Esophagus mucosa (tissue), 1 donor: ENCODE measurements around the gene TMEM222. TPM values are rescaled to one million over a fixed set of nuclear protein-coding genes. Genes with fewer than 3 reads are reported as not detected.
"Not testable (repeated sequence)": the region's sequence is repeated elsewhere in the genome, so short reads cannot be mapped to it uniquely, and the experiment has no call there.

Experiments used
- ATAC-seq: fragments of 200-7000 bp; cut with Tn5 transposase; one replicate; pipeline ENCODE4 v1.9.1; 2020
- total RNA-seq: library from RNA; stranded (reverse); gene quantifications from one replicate; pipeline ENCODE4 v1.2.4, GENCODE V29; 2023
- donor health status: DM: yes; HTN: yes; CAD: no.

The TMEM222 gene, protein sequence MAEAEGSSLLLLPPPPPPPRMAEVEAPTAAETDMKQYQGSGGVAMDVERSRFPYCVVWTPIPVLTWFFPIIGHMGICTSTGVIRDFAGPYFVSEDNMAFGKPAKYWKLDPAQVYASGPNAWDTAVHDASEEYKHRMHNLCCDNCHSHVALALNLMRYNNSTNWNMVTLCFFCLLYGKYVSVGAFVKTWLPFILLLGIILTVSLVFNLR
- 38.6 TPM for total RNA-seq

DNA sequence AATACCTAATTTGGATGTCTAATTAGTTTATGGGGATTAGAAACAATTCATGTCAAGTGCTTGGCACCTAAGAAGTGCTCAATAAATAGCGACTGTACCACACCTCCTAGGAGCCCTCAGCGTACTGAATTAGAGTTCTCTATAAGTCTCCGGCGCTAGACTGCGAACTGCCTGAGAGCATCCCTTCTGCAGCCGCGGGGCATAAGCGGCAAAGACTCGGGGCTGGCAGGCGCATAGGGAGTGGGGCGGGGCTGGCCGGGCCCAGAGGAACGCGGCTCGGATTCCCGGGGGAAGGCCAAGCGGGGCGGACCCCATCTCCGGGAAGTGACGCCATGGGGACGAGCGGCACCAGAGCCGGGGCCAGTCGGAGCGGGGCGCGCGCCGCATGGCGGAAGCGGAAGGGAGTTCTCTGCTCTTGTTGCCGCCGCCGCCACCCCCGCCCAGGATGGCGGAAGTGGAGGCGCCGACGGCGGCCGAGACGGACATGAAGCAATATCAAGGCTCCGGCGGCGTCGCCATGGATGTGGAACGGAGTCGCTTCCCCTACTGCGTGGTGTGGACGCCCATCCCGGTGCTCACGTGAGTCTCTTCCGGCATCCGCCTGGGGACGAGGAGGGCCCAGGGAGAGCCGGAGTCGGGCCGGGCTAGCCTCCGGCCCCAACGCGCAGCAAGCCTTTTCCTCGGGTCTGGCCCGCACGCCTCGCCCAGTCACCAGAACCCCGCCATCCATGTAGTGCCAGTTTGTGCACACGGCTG, at the start of gene TMEM222:
Gene TMEM222, plus strand, starts transcription at position 351 of the 756 bp plus-strand sequence. Its CDS starts 35 bp downstream, at position 386.
- peak; percentile 96 for ATAC-seq

DNA sequence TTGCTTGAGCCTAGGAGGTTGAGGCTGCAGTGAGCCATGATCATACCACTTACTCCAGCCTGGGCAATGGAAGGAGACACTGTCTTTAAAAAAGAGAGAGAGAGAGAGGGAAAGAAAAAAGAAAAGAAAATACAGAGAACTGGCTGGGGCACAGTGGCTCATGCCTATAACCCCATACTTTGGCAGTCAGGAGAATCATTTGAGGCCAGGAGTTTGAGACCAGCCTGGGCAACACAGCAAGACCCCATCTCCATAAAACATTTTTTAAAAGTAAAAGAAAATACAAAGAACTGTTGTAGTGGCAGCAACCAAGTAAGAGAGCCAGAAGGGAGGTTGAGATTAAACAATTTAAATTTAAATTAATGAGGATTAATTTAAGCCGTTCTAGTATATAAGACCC, 47.8 kb upstream of the TMEM222 start:
- ATAC-seq = no peak

DNA sequence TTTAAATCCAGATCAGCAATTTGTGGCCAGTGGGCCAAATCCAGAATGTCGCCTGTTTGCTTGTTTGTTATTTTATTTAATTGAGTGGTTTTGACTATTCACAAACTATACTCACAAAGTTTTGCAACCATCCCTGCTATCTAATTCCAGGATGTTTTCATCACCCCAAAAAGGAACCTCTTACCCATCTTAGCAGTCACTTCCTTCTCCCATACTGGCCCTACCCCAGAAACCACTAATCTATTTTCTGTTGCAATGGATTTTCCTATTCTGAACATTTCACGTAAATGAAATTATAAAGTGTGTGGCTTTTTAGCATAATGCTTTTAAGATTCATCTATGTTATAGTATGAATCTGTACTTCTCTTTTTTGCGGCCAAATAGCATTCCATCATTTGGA, 46.3 kb upstream of the TMEM222 start:
- ATAC-seq = no peak

DNA sequence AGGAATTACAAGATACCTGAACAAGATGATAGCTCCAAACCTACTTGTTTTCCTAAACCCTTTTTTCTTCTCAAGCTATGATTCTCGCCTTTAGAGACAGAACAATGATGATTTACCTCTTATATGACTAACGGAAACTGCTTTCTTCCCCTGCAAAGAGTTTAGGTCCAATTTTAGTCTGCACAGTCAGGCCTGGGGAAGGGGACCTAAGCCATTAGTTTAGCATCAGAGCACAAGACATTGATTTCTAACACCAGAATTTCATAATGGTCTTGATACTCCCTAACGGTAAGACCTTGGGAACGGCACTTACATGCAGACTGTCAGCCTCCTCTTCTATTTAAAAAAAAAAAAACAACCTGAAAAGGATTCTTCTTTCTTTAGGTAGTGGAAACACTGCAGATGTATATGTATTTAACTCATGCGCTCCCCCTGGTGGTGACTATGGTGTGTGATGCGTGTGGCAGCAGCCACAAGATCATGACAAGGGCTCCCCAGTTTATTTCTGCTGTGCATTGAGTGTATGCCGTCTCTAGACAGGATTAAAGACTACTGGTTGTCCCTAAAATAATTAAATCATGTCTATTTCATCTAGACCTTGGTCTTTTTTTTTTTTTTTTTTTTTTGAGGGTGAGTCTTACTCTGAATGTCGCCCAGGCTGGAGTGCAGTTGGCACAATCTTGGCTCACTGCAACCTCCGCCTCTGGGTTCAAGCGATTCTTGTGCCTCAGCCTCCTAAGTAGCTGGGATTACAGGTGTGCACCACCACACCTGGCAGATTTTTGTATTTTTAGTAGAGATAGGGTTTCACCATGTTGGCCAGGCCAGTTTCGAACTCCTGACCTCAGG, 37.3 kb upstream of the TMEM222 start:
- ATAC-seq = peak; percentile 94

DNA sequence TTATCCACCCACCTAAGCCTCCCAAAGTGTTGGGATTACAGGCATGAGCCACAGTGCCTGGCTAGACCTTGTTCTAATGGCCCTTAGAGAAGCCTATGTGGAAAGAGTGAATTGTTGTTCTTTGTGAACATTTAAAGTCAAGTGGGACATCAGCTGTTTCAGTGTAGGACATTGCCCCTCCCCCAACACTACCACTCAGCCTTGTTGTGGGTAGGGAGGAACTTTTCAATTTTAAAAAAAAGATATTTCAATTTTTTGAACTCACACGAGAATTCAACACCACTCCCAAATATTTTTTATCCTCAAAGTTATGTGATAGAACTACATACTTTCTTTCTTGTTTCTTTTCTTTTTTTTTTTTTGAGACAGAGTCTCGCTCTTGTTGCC, 36.7 kb upstream of the TMEM222 start:
- no peak for ATAC-seq

DNA sequence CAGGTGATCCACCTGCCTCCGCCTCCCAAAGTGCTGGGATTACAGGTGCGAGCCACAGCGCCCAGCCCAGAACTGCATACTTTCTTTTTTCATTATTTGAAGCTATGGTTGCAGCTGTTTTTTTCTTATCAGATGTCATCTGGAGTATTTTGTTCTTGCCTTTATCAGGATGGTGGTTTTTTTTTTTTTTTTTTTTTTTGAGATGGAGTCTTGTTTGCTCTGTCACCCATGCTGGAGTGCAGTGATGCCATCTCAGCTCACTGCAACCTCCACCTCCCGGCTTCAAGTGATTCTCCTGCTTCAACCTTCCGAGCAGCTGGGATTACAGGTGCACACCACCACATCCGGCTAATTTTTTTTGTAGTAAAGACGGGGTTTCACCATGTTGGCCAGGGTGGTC, 36.1 kb upstream of the TMEM222 start:
- not testable (repeated sequence) for ATAC-seq

DNA sequence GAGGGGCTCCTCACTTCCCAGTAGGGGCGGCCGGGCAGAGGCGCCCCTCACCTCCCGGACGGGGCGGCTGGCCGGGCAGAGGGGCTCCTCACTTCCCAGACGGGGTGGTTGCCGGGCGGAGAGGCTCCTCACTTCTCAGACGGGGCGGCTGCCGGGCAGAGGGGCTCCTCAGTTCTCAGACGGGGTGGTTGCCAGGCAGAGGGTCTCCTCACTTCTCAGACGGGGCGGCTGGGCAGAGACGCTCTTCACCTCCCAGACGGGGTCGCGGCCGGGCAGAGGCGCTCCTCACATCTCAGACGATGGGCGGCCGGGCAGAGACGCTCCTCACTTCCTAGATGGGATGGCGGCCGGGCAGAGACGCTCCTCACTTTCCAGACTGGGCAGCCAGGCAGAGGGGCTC, 32.8 kb upstream of the TMEM222 start:
- not testable (repeated sequence) for ATAC-seq

DNA sequence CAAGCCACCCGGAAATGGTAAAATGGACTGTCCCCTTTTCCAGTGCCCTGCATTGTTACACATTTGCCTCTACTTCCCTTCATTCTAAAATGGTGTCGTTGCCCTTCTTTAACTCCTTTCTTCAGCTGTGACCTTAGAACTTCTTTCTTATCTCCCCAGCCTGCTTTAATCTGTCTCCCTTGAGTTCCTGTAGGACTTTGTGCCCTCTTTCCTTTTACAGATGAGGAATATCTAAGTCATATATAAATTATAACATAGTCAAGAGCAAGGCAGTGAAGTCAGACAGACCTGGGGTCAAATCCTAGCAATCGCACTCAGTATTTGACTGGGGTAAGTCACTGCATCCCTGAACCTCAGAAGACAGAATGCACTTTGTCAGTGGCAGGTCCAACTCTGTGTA, 31.4 kb upstream of the TMEM222 start:
- ATAC-seq = no peak

DNA sequence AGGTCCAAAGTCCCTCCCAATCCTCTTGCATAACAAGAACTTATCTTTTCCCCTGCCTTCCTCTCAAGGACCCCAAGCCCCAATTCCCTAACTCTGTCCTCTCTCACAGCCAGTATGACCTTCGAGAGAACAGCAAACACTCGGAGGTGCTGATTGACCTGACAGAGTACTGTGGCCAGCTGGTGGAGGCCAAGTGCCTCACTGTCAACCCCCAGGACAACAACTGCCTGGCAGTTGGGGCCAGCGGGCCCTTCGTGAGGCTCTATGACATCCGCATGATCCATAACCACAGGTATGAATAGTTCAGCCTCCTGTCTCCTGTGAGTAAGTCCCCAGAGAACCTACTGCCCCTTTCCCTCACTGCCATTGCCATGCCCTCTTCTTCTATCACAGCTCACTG, 29.9 kb upstream of the TMEM222 start:
- no peak for ATAC-seq

DNA sequence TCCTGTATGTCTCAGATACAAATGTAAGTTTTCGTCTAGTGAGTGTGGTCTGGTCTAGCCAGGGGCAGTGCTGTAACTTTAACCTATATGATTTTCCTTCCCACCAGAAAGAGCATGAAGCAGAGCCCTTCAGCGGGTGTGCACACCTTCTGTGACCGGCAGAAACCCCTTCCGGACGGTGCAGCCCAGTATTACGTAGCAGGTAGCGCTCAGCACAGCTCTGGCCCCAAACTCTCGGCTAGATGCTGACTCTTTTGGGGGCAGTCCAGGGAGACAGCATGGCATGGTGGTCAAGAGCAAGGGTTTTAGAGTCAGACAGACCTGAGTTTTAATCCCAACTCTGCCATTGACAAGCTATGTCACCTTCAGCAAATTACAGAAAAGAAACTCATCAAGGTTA, 28.0 kb upstream of the TMEM222 start:
- no peak for ATAC-seq

DNA sequence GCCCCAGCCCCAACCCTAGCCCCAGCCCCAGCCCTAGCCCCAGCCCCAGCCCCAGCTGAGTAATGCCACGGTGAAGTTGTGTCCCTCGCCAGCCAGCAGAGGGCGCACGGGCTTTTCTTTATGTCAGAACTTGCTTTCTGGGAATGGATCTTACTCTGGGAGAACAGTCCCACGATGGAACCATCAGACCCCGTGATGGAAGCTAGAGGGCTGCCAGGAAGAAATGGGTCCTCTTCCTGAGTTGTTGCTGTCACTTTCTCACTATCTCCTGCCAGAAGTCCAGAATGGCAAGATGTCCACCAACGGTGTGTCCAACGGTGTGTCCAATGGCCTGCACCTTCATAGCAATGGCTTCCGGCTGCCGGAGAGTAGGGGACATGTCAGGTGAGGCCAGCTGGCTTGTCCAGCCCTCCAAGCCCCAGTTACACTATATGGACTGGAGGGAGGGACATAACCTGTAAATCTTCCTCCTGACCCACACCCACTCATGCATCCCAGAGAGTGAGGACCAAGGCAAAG, 25.1 kb upstream of the TMEM222 start:
- ATAC-seq = peak; percentile 22

DNA sequence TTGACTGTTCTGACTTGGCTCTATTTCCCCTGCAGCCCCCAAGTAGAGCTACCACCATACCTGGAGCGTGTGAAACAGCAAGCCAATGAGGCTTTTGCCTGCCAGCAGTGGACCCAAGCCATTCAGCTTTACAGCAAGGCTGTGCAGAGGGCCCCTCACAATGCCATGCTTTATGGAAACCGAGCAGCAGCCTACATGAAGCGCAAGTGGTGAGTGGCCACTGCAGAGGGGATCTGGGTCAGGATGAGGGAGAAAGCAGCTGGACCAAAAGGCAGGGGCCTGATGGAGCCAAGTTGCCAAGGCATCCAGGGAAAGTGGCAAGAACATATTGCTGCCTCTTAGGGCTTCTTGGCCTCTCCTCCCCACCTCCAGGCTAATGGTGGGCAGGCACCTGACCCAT, 24.1 kb upstream of the TMEM222 start:
- ATAC-seq = no peak

DNA sequence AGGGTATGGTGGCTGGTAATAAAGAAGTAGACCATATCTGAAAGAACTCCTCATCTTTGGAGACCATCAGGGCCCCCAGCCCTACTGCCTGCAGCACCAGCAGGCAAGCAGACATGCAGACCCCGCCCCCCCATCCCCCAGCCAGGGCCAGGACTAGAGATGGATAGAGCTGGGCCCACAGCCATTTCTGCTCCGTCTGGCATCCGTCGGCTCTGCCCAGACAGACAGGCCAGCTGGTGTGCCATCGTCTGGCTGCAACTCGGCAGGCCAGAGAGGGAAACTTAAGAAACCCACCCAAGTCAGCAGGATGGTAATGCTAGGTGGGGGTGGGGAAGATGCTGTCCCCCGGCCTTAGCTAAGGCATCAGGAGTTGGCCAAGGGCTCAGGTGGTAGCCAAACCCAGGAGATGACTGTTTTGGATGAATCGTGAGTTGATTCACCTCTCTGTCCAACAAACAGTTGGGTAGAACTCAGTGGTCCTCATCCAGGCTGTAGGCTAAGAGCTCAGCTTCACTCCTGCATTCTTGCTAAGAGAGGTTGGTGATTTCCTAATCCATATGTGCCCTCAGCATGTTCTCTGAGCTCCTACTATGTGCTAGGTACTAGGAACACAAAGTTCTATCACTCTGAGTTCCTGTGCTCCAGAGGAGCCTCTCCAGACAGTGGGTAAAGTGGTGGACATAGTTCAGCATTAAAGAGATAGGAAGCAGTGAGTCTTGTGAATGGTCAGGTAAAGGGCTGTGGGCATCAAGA, 23.2 kb upstream of the TMEM222 start:
- no peak for ATAC-seq

DNA sequence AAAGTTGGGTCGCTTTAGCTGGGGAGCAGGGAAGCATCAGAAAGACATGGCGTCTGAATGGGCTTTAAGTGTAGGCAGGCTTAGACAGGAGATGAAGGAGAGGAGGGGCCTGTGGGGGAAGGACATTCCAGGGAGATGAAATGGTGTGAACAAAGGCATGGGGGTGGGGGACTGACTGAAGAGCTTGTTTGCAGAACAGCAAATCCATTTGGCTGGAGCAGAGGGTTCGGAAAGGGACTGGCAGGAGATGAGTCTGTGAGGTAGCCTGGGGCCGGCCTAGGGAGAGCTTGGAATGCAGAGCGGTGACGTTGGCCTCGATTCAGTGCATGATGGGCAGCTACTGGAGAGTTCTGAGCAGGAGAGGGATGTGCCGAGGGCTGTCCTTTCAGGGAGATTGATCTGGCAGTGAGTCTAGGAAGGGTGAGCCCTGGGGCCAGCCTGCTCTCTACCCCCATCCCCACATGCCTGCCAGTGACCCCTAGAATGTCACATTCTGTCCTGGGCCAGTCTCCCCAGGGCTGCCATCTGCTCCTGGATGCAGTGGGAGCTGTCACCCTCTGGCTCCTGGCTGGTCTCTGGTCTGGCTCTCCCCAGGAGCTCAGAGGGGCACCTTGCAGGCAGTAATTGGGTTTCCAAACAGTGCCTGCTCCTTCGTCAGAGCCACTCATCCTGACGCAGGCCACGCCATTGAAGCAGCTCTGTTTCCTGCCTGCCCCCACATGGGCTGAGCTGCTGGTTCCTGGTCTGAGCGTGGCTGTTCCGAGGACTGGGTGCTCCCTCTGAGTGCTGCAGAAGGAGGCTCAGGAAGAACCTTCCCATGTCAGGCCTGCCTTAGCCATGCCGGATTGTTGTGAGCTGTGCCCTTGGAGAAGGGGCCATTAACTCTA, 22.3 kb upstream of the TMEM222 start:
- peak; percentile 63 for ATAC-seq

DNA sequence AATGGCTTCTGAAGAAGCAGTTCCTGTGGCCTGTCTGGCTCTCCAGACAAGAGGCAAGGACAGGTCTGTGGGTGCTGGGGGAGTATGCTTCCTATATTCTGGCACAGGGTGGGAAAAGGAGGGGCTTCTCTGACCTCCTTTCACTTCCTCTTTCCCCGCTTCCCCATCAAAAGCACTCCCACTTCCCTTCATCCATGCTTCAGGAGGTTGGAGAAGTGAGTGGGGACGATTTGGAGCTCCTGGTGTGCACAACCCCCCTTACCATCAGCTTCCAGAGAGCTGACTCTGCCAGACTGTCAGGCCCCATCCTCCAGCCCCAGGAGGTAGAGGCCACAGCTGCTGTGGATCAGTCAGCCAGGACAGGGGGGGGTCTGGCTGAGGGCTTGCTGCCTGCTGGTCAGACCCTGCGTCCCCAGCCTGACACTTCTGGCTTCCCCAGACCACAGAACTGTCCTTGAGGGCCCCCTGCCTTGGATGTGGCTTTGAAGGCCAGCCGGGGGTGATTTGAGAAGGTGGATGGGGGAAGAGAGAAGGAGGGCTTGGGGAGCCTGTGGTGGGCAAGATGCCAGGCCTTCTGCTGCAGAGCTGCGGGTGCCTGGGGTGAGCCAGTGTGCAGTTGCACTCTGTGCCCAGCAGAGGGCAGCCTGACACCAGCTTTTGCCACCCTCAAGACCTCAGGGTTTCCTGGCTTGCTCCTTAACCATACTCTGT, 21.5 kb upstream of the TMEM222 start:
- peak; percentile 92 for ATAC-seq

DNA sequence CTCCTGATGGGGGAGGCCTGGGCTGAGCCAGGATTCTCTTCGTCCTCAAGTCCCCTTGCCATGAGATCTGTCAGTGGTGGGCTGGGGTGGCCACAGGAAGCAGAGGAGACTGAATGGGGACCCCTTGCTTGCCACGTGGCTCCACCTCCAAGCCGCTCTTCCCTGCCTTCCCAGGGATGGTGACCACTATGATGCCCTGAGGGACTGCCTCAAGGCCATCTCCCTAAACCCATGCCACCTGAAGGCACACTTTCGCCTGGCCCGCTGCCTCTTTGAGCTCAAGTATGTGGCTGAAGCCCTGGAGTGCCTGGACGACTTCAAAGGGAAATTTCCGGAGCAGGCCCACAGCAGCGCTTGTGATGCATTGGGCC, 20.9 kb upstream of the TMEM222 start:
- ATAC-seq = no peak

DNA sequence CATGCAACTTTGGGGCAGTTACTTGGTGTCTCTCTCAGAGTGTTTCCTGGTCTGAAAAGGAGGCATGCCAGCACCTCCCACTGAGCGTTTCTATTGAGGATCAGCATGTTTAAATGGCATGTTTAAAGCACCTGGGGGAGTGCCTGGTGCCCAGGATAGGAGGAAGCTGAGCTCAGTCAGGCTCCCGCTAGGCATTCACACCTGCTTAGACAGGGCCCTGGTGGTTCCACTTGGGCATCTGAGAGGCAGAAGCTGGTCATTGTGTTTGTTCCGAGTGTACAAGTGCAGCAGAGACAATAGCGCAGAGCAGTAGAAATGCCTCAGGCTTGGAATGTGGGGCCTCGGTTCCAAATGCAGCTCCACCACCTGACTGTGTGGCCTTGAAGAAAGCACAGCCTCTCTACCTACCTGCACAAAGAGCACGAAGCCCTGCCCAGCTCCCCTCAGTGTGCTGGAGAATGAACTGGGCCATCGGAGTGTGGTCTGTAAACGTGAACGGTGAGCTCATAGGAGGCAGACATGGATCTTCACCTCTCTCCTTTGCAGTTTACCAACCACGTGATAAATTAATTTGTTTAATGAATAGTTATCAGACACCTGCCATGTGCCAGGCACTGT, 20.3 kb upstream of the TMEM222 start:
- no peak for ATAC-seq

DNA sequence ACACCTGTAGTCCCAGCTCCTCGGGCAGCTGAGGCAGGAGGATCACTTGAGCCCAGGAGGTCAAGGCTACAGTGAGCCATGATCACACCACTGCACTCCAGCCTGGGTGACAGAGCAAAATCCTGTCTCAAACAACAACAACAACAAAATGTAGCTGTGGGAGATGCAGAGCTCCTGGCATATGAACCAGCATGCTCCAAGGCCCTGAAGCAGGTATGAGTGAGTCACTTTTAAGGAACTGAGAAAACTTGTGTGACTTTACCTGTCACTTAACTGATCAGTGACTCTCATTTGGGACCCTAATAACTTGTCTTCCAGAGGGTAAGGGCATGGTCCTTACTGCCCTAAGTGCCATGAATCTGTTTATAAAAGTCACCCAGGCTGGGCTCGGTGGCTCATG, 19.4 kb upstream of the TMEM222 start:
- no peak for ATAC-seq

DNA sequence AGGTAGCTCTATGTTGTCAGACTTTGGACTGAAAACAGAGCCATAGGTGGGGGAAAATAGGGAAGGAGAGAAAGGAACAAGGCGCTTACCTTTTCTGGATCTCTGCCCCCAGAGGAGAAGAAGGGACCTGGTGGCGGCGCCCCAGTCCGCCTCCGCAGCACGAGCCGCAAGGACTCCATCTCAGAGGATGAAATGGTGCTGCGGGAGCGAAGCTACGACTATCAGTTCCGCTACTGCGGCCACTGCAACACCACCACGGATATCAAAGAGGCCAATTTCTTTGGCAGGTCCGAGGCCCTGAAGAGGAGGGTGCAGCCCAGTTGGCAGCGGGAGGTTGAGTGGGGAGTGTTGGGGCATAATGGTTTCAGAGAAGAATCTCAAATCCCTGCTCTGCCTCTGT, 18.5 kb upstream of the TMEM222 start:
- ATAC-seq = no peak

DNA sequence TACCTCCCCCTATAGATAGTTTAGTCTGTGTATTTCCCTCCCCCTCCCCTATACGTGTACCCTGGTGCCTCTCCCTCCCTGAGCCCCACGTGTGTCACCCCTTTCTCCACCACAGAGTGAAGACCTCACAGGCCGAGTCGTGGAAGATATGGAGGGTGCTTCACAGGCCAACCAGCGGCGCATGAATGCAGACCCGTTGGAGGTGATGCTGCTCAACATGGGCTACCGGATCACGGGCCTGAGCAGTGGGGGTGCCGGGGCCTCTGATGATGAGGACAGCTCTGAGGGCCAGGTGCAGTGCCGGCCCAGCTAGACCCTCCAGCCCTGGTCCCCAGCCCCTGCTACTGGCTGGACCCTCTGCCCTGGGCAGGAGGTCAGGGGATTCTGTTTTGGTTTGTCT, 15.9 kb upstream of the TMEM222 start:
- ATAC-seq = no peak
